BLaER1 treated with 17β-estradiol and CSF1 and Interleukin-3, amounts not matched to agents 10 nM and 100 nM (cell line): ENCODE results near the gene SIX5.

Source experiments
- H3K27ac ChIP-seq, 11 experiments: shearing (Covaris generic); formaldehyde crosslinking; 2 replicates each; pipeline ENCODE4 v1.8.1; 2022
- H3K27me3 ChIP-seq, 11 experiments: shearing (Covaris generic); formaldehyde crosslinking; 2 replicates each; pipeline ENCODE4 v1.8.1; 2022
- H3K36me3 ChIP-seq, 11 experiments: shearing (Covaris generic); formaldehyde crosslinking; 2 replicates each; pipeline ENCODE4 v1.8.1; 2022
- H3K4me1 ChIP-seq, 10 experiments: shearing (Covaris generic); formaldehyde crosslinking; 2 replicates each; pipeline ENCODE4 v1.8.1; 2022
- H3K4me2 ChIP-seq, 11 experiments: shearing (Covaris generic); formaldehyde crosslinking; 2 replicates each; pipeline ENCODE4 v1.8.1; 2022
- H3K4me3 ChIP-seq, 10 experiments: shearing (Covaris generic); formaldehyde crosslinking; 2 replicates each; pipeline ENCODE4 v1.8.1; 2022
- H3K9ac ChIP-seq, 11 experiments: shearing (Covaris generic); formaldehyde crosslinking; 2 replicates each; pipeline ENCODE4 v1.8.1; 2022
- H3K9me3 ChIP-seq, 11 experiments: shearing (Covaris generic); formaldehyde crosslinking; replicated peaks in 1 of 11; 2 replicates each; pipeline ENCODE4 v1.8.1; 2022
- H4K20me1 ChIP-seq, 11 experiments: shearing (Covaris generic); formaldehyde crosslinking; 2 replicates each; pipeline ENCODE4 v1.8.1; 2022
- Cebpa-rat ChIP-seq, 11 experiments: shearing (Covaris generic); IDR thresholded peaks; 2 replicates each; pipeline ENCODE4 v1.8.1; 2022

Gene SIX5

DNA sequence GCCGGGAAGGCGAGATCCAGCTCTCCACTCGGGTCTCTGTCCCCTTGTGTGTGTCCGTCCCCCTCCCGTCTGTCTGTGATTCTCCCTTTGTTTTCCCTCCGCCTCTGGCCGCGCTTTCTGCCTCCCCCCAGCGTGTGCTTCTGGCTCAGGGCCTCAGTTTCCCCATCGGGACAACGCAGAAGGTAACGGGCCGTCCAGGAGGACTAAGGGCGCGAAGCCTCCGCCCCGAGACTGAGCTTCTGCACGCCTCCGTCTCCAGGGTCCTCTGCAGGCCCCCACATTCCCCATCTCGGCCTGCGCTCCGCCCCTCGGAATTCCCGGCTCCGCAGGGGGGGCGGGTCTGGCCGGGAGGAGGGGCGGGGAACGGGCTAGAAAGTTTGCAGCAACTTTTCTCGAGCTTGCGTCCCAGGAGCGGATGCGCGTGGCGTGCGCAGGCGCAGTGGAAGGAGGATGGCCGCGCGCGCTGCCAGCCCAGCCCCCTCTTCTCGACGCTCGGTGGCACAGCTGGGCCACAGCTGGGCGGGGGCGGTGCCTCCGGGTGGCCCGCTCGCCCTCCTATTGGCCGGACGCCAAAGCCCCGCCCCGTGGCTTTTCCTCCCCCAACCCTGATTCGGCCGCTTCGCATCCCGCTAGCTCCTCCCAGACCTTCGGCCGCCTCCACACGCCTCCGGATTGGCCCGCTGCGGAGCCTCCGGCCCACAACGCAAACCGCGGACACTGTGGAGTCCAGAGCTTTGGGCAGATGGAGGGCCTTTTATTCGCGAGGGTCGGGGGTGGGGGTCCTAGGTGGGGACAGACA, at the start of gene SIX5:
Gene SIX5 (minus strand): TSS at position 269 of the 799 bp plus-strand sequence. CDS start 408 bp downstream, outside the sequence.
- TF ChIP-seq Cebpa-rat (IDR thresholded peaks at IDR 0.05), result peak in 2 of 11 experiments; percentile 19 to 36; a peak in 1 of 22 replicates
- Histone ChIP-seq H3K4me1 (peaks cover 15 to 71% (median 57%) of the 10 kb centered on the region in 10 experiments), H4K20me1 (peaks cover 22 to 68% (median 30%) of the 10 kb centered on the region in 11 experiments; a peak in 21 of 22 replicates), H3K4me3 (peak within 1 kb of the TSS; percentile 69 to 83 (median 76)), H3K36me3 (peaks cover 0 to 13% (median 0%) of the 10 kb centered on the region in 11 experiments; a peak in 2 of 22 replicates), H3K27ac (peak within 1 kb of the TSS; percentile 61 to 82 (median 74); a peak in 21 of 22 replicates), H3K4me2 (peak within 1 kb of the TSS; percentile 87 to 100 (median 99)), H3K27me3 (peaks cover 14 to 55% (median 20%) of the 10 kb centered on the region in 11 experiments), H3K9ac (peak within 1 kb of the TSS; percentile 66 to 85 (median 77)), H3K9me3 (no peaks in the 10 kb centered on the region)

- Histone ChIP-seq H4K20me1 (peaks cover 12 to 76% (median 35%) of the 10 kb centered on the region in 11 experiments; a peak in 18 of 22 replicates), H3K4me1 (peaks cover 16 to 60% (median 40%) of the 10 kb centered on the region in 10 experiments), H3K36me3 (peaks cover 28 to 50% (median 39%) of the 10 kb centered on the region in 11 experiments), H3K27ac (peak overlapping the region in 1 of 11 experiments; percentile 23; a peak in 2 of 22 replicates), H3K4me2 (peak overlapping the region in 10 of 11 experiments; percentile 19 to 55 (median 44); a peak in 17 of 22 replicates), H3K27me3 (peaks cover 0 to 15% (median 0%) of the 10 kb centered on the region in 11 experiments; a peak in 3 of 22 replicates), H3K9ac (peak overlapping the region in 5 of 11 experiments; percentile 9 to 34 (median 24); a peak in 4 of 22 replicates), H3K4me3 (no peak overlapping the region), H3K9me3 (no peaks in the 10 kb centered on the region)
- TF ChIP-seq Cebpa-rat (IDR thresholded peaks at IDR 0.05), result no peak
Observed at GRCh38 chr19:45817725-45818301, 48.8 kb upstream of the SIX5 start.

DNA sequence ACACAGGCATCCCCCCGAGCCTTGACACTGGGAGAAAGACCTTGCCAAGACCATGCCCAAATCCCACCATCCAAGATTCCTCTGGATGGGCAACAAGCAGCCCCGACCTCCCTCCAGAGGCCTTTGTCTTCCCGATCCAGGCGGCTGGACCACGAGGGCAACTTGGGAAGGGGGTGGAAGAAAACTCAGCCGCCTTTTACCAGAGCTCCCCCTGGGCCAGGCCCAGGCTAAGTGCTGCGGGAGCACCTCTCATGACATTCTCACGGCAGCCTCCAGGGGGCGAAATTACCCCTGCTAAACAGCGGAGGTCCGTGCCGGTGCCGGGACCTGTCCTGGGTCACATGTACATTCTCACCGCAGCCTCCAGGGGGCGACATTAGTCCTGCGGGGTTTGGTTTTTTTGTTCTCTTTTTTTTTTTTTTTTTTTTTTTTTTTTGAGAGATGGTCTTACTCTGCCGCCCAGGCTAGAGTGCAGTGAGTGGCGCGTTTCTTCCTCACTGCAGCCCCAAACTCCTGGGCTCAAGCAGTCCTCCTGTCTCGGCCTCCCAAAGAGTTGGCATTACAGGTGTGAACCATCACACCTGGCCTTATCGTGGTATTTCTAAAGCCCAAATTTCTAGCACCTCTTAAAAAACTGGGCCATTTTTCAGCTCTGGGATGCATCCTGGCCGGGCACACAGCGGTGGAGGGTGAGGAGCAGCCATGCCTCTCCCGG, 48.1 kb upstream of the SIX5 start:
- peak overlapping the region in 3 of 11 experiments; percentile 65 to 69 (median 69); a peak in 4 of 22 replicates for H3K27ac ChIP-seq
- peak overlapping the region in 7 of 11 experiments; percentile 24 to 78 (median 73); a peak in 11 of 22 replicates for H3K9ac ChIP-seq
- no peak overlapping the region for H3K4me3 ChIP-seq

DNA sequence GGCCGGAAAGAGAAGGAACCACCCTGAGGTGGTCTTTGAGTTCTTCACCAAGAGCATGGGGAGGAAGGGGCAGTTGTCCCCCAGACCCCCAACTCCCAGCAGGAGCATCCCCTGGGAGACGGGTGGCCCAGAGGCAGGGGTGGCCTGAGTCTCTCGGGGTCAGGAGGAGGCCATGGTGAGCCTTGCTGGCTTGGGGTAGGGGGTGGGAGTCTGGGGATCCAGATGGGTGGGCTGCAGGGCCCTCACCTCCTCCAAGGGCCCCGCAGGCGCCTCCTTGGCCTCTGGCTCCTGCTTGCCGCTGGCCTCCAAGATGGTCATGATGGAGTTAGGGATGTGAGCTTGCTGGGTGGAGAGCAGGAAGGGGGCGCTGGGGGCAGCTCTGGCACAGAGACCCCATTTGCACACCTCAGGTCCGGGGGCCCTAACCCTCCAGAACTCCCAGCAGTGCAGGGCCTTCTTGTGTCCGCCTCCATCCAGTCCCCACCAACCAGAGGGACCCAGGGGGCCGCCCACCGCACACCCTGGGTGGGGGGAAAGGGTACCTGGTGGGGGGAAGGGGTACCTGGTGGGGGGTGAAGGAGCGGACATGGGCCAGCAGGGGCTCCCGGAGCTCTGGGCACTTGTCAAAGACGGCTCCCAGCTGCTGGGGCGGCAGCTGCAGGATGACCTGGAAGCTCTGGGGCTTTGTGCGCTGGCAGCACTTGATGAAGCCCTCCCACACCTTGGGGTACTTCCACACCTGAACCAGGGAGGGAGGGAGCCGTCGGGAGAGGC, 47.4 kb upstream of the SIX5 start:
- Histone ChIP-seq H3K4me1 (peaks cover 16 to 58% (median 40%) of the 10 kb centered on the region in 10 experiments), H3K4me2 (peak overlapping the region; percentile 82 to 94 (median 91)), H3K27me3 (peaks cover 0 to 18% (median 0%) of the 10 kb centered on the region in 11 experiments; a peak in 3 of 22 replicates), H3K4me3 (peak overlapping the region in 9 of 10 experiments; percentile 48 to 74 (median 62); a peak in 19 of 20 replicates), H3K9me3 (no peaks in the 10 kb centered on the region), H4K20me1 (peaks cover 12 to 66% (median 34%) of the 10 kb centered on the region in 11 experiments; a peak in 18 of 22 replicates), H3K9ac (peak overlapping the region in 10 of 11 experiments; percentile 61 to 78 (median 74); a peak in 18 of 22 replicates), H3K36me3 (peaks cover 18 to 37% (median 27%) of the 10 kb centered on the region in 11 experiments; a peak in 21 of 22 replicates), H3K27ac (peak overlapping the region in 8 of 11 experiments; percentile 49 to 70 (median 66); a peak in 16 of 22 replicates)
- TF ChIP-seq Cebpa-rat (IDR thresholded peaks at IDR 0.05), result no peak

More for the DNA sequence above, 48.1 kb upstream of the SIX5 start:
- H3K4me2 ChIP-seq, result peak overlapping the region; percentile 82 to 94 (median 91)
- H3K27me3 ChIP-seq, result peaks cover 0 to 18% (median 0%) of the 10 kb centered on the region in 11 experiments; a peak in 3 of 22 replicates
- peaks cover 12 to 70% (median 35%) of the 10 kb centered on the region in 11 experiments; a peak in 18 of 22 replicates for H4K20me1 ChIP-seq
- H3K36me3 ChIP-seq, result peaks cover 22 to 44% (median 32%) of the 10 kb centered on the region in 11 experiments
- no peak for TF ChIP-seq Cebpa-rat (IDR thresholded peaks at IDR 0.05)
- H3K4me1 ChIP-seq, result peaks cover 16 to 61% (median 40%) of the 10 kb centered on the region in 10 experiments
- H3K9me3 ChIP-seq, result no peaks in the 10 kb centered on the region

GRCh38 chr19:45815481-45816216, 46.6 kb upstream of the SIX5 start:
- H3K9me3 ChIP-seq, result no peaks in the 10 kb centered on the region
- H3K27ac ChIP-seq, result peak overlapping the region in 9 of 11 experiments; percentile 42 to 70 (median 65); a peak in 17 of 22 replicates
- peaks cover 17 to 60% (median 46%) of the 10 kb centered on the region in 10 experiments for H3K4me1 ChIP-seq
- H4K20me1 ChIP-seq, result peaks cover 12 to 59% (median 33%) of the 10 kb centered on the region in 11 experiments; a peak in 18 of 22 replicates
- peaks cover 13 to 31% (median 21%) of the 10 kb centered on the region in 11 experiments; a peak in 20 of 22 replicates for H3K36me3 ChIP-seq
- peak overlapping the region; percentile 32 to 74 (median 62) for H3K4me3 ChIP-seq
- no peak for TF ChIP-seq Cebpa-rat (IDR thresholded peaks at IDR 0.05)
- H3K4me2 ChIP-seq, result peak overlapping the region; percentile 82 to 94 (median 91)
- H3K9ac ChIP-seq, result peak overlapping the region; percentile 61 to 78 (median 73); a peak in 21 of 22 replicates
- H3K27me3 ChIP-seq, result peaks cover 0 to 18% (median 0%) of the 10 kb centered on the region in 11 experiments; a peak in 3 of 22 replicates

DNA sequence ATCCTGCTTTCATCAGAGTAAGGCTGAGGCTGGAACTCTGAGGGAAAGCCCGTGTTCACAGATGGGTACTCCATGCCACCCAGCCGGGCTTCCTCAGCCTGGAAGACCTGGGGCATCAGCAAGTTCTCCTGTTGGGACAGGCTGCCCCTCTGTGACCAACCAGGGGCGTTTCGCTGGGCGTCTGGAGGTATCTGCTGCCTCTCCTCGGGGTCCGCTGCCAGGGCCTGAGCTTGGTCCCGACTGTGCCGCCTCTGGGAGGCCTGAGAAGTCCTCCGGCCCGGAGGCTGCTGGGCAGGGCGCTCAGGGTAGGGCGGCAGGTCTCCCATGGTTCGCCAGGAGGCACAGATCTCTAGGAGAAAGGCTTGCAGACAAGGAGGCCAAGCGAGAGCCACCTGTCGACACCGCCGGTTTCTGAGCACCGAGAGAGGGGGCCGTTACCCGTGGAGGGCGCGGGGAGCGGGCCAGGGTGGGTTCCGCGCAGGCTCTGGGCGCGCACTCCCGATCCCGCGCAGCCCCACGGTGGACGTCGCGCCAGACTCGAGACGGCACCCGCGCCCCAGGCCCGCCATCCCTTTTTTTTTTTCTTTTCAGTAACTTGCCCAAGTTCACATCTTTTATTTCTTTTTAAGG, 45.9 kb upstream of the SIX5 start, which contains the start of gene RSPH6A:
Gene RSPH6A (minus strand): TSS at position 458 of the 630 bp plus-strand sequence. CDS start 132 bp downstream, at position 326.
- Histone ChIP-seq H3K27ac (peak within 1 kb of the TSS in 9 of 11 experiments; percentile 42 to 70 (median 65); a peak in 17 of 22 replicates), H3K4me2 (peak within 1 kb of the TSS; percentile 82 to 94 (median 91)), H3K9me3 (no peaks in the 10 kb centered on the region), H3K4me1 (peaks cover 24 to 65% (median 52%) of the 10 kb centered on the region in 10 experiments), H3K27me3 (peaks cover 0 to 18% (median 0%) of the 10 kb centered on the region in 11 experiments; a peak in 3 of 22 replicates), H4K20me1 (peaks cover 12 to 52% (median 29%) of the 10 kb centered on the region in 11 experiments; a peak in 18 of 22 replicates), H3K4me3 (peak within 1 kb of the TSS; percentile 32 to 74 (median 62)), H3K9ac (peak within 1 kb of the TSS; percentile 61 to 78 (median 73); a peak in 21 of 22 replicates), H3K36me3 (peaks cover 7 to 24% (median 14%) of the 10 kb centered on the region in 11 experiments; a peak in 18 of 22 replicates)
- no peak for TF ChIP-seq Cebpa-rat (IDR thresholded peaks at IDR 0.05)
